NB4 (cell line): ENCODE data around the gene BLOC1S6.

Experiments
- CTCF ChIP-seq: IDR thresholded peaks from one replicate; pipeline ENCODE4 v1.5.1; 2012; ENCODE audit warnings: low read depth, low read length
- MYC ChIP-seq: IDR thresholded peaks from 2 replicates; pipeline ENCODE4 v1.6.1; 2011; ENCODE audit warnings: low read depth, low read length
- POLR2A ChIP-seq: IDR thresholded peaks from 2 replicates; pipeline ENCODE4 v1.6.1; 2011; ENCODE audit warnings: mild to moderate bottlenecking; ENCODE audit not compliant: insufficient read length; ENCODE audit errors: extremely low read depth

GRCh38 chr15:45635763-45636292, 48.6 kb downstream of the BLOC1S6 start:
- TF ChIP-seq CTCF (no peak), POLR2A (no peak), MYC (no peak)
